Upper lobe of right lung (tissue), 1 donor: ENCODE results near the gene LEMD3. TPM values are rescaled to one million over a fixed set of nuclear protein-coding genes. Genes with fewer than 3 reads are reported as not detected.

Experiments used
- ATAC-seq: fragments of 200-7000 bp; cut with Tn5 transposase; one replicate; pipeline ENCODE4 v1.9.1; 2020; ENCODE audit warnings: mild to moderate bottlenecking, moderate library complexity
- DNase-seq: peaks from one replicate; pipeline ENCODE4 v3.0.0-alpha.2; 2020
- H3K27ac ChIP-seq: fragments of 200-600 bp; one replicate; pipeline ENCODE4 v1.8.0; 2022
- H3K27me3 ChIP-seq: fragments of 200-600 bp; one replicate; pipeline ENCODE4 v1.8.0; 2022; ENCODE audit warnings: mild to moderate bottlenecking
- H3K36me3 ChIP-seq: fragments of 200-600 bp; one replicate; pipeline ENCODE4 v1.8.0; 2022
- H3K4me1 ChIP-seq: fragments of 200-600 bp; one replicate; pipeline ENCODE4 v1.8.0; 2022
- H3K4me3 ChIP-seq: fragments of 200-600 bp; one replicate; pipeline ENCODE4 v1.8.0; 2022; ENCODE audit warnings: mild to moderate bottlenecking
- H3K9me3 ChIP-seq: fragments of 200-600 bp; one replicate; pipeline ENCODE4 v1.8.0; 2022
- intact Hi-C: fragments of 100-400 bp; cut with DNase I; formaldehyde crosslinking; loops from one replicate; pipeline ENCODE4 v1.11.0; 2022
- total RNA-seq: library from RNA; stranded (reverse); fragmentation: NEBNext Ultra II Directional; extraction: Animal tissue kit (Norgen Biotek cat#: 25700); gene quantifications from one replicate; pipeline ENCODE4 v1.2.1, GENCODE V29; 2021
- TF ChIP-seq, protein P1 (sequence below): fragments of 200-600 bp; IDR thresholded peaks from one replicate; pipeline ENCODE4 v1.8.0; 2022; ENCODE audit warnings: antibody characterized with exemption
- donor health status: DM: no; HTN: yes; CAD: no; lungs with severe emphysema.

The LEMD3 gene
- total RNA-seq, 1 donor from 2014 or later, result 33.1 TPM

DNA sequence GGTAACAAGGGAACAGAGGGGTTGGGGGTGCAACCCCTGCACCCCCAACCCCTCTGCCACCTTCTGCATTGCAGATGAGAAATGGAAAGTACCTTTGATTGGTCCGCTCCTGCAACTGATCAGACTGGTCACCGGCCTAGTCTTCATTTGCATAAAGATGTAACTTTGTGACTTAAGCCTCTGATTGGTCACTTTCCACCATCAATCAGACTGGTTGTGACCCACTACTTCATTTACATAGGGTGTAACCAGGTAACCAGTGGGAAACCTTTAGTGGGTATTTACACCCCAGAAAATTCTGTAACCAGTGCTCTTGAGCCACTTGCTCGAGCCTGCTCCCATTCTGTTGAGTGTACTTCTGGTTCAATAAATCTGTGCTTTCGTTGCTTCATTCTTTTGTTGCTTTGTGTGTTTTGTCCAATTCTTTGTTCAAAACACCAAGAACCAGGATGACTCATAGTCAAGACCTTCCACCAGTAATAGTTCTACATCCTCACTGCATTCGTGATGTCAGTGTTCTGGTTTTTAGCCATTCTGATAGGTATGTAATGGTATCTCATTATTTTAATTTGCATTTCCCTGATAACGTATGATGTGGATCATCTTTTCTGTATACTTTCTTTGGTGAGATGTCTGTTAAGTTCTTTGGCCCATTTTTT, 30.8 kb downstream of the LEMD3 start:
- TF ChIP-seq, protein P1, sequence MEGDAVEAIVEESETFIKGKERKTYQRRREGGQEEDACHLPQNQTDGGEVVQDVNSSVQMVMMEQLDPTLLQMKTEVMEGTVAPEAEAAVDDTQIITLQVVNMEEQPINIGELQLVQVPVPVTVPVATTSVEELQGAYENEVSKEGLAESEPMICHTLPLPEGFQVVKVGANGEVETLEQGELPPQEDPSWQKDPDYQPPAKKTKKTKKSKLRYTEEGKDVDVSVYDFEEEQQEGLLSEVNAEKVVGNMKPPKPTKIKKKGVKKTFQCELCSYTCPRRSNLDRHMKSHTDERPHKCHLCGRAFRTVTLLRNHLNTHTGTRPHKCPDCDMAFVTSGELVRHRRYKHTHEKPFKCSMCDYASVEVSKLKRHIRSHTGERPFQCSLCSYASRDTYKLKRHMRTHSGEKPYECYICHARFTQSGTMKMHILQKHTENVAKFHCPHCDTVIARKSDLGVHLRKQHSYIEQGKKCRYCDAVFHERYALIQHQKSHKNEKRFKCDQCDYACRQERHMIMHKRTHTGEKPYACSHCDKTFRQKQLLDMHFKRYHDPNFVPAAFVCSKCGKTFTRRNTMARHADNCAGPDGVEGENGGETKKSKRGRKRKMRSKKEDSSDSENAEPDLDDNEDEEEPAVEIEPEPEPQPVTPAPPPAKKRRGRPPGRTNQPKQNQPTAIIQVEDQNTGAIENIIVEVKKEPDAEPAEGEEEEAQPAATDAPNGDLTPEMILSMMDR, result no peak
- no peak overlapping the region for H3K27ac ChIP-seq
- no peak for ATAC-seq
- H3K27me3 ChIP-seq, result no peaks in the 10 kb centered on the region
- no peak overlapping the region for H3K4me3 ChIP-seq
- no peaks in the 10 kb centered on the region for H3K9me3 ChIP-seq
- intact Hi-C loops, result no loop called here
- no peak for DNase-seq
- H3K4me1 ChIP-seq, result no peaks in the 10 kb centered on the region
- no peaks in the 10 kb centered on the region for H3K36me3 ChIP-seq

GRCh38 chr12:65203376-65203775, 34.0 kb downstream of the LEMD3 start:
- no peak overlapping the region for H3K4me3 ChIP-seq
- no peaks in the 10 kb centered on the region for H3K27me3 ChIP-seq
- H3K36me3 ChIP-seq, result no peaks in the 10 kb centered on the region
- no peak overlapping the region for H3K27ac ChIP-seq
- ATAC-seq, result no peak
- TF ChIP-seq, protein P1, result no peak
- intact Hi-C loops, result no loop called here
- no peak for DNase-seq
- no peaks in the 10 kb centered on the region for H3K4me1 ChIP-seq
- no peaks in the 10 kb centered on the region for H3K9me3 ChIP-seq

- Histone ChIP-seq H3K4me3 (no peak overlapping the region), H3K36me3 (no peaks in the 10 kb centered on the region), H3K9me3 (no peaks in the 10 kb centered on the region), H3K4me1 (peaks cover 5% of the 10 kb centered on the region), H3K27me3 (no peaks in the 10 kb centered on the region), H3K27ac (no peak overlapping the region)
- intact Hi-C loops, result no loop called here
- DNase-seq (no peak), ATAC-seq (no peak)
- TF ChIP-seq, protein P1, result no peak
Observed at GRCh38 chr12:65204886-65205525, 35.6 kb downstream of the LEMD3 start.

DNA sequence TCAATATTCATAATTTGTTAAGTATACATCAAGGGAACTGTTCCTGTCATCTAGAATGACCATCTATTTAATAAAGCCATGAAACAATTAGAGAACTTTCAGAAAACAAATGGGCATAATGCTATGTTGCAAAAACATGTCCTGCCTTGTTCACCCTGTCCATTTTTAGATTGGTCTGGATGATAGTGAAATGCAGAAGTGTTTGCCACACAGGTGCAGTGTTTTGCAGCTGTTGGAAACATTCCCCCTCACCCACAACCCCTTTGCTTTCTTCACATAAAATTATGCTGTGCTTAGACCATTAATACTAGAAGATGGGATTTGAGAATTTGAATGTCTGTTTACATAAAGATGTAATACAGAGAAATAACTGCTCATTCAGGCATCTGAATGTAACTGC, 36.5 kb downstream of the LEMD3 start:
- Histone ChIP-seq H3K4me1 (peaks cover 5% of the 10 kb centered on the region), H3K9me3 (no peaks in the 10 kb centered on the region), H3K27ac (no peak overlapping the region), H3K36me3 (no peaks in the 10 kb centered on the region), H3K4me3 (no peak overlapping the region), H3K27me3 (no peaks in the 10 kb centered on the region)
- intact Hi-C loops, result no loop called here
- TF ChIP-seq, protein P1, result no peak
- DNase-seq, result no peak
- no peak for ATAC-seq

DNA sequence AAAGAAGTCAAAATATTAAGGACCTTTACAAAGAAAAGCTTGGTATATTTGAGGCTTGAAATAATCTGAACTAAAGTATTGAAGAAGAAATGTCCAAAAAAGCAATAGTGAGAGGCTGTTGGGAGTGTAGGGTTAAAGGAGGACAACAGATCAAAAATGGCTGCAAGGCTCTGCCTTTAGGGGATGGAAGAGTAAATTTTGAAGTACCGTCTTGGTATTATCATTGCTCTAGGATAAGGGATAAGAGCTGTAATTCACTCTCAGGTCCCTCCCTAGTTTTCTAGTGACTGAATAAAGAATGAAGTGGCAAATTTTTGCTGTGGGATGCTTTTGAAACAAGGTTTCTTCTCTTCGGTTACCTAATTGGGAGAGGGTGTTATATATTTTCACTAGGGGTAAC, 38.7 kb downstream of the LEMD3 start:
- TF ChIP-seq, protein P1, result no peak
- Histone ChIP-seq H3K4me3 (no peak overlapping the region), H3K4me1 (peaks cover 5% of the 10 kb centered on the region), H3K27ac (no peak overlapping the region), H3K9me3 (no peaks in the 10 kb centered on the region), H3K36me3 (no peaks in the 10 kb centered on the region), H3K27me3 (no peaks in the 10 kb centered on the region)
- no peak for ATAC-seq
- no peak for DNase-seq
- intact Hi-C loops, result no loop called here
